ENCODE results near the gene VSNL1. TPM values are rescaled to one million over a fixed set of nuclear protein-coding genes. Genes with fewer than 3 reads are reported as not detected.

The VSNL1 gene
- total and polyA plus RNA-seq, 10 of the 15 experiments (the other 5 are each of a cell fraction or from before 2014, with no cell fraction given) = 0.04 to 0.30 (median 0.12) TPM; not detected in 4

DNA sequence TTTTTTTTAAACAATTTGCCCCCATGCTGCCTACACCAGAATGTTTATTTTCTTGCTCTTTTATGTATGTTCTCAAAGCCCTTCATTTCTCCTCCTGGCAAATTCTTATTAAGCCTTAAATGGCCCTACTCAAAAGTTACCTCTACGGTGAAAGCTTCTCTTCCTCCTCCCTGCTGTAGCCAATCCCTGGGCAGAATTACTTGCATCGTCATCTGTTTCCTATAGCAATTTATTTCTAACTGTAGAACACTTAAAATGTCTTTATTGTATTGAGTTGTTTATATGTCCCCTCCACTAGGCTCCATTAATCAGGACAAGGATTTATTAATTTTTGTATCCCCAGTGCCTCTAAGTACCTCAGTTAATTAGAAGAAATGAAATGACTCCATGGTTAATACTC, 19.7 kb upstream of the VSNL1 start:
- no peaks in the 10 kb centered on the region for H3K36me3 ChIP-seq (ENCODE audit: control insufficient read depth in 2 of 2, insufficient read depth in 2 of 2, low read length in 1 of 2)
- H4K20me1 ChIP-seq (ENCODE audit: control insufficient read depth, insufficient read depth) = no peaks in the 10 kb centered on the region
- in situ Hi-C loops (cut with MboI) = no loop called here
- H3K4me1 ChIP-seq (ENCODE audit: control insufficient read depth, insufficient read depth, low read length) = peaks cover 5% of the 10 kb centered on the region; the same call in 1 of the 2 replicates
- CTCF ChIA-PET = no interaction called here
- RAD21 ChIA-PET (ENCODE audit: unreplicated experiment) = interaction anchor here (0.7 kb wide), 1 partner anchor 53 kb away, joined by 5 read pairs; no protein-coding TSS in a partner anchor
- SMC1A ChIA-PET (ENCODE audit: uncharacterized antibody, unreplicated experiment) = interaction anchor here (0.7 to 1.4 kb wide), 4 partner anchors 41 to 188 kb away, joined by 3 to 6 read pairs (median 4); no protein-coding TSS in a partner anchor
- no peak overlapping the region for H3K9ac ChIP-seq (ENCODE audit: control insufficient read depth, insufficient read depth, low read length)
- intact Hi-C loops (cut with micrococcal nuclease; ENCODE audit: unreplicated experiment) = no loop called here
- H3K9me3 ChIP-seq (replicated peaks; ENCODE audit: control insufficient read depth, insufficient read depth, low read length) = no peaks in the 10 kb centered on the region
- POLR2A ChIA-PET = interaction anchor here (0.7 kb wide), 1 partner anchor 279 kb away, joined by 3 read pairs; no protein-coding TSS in a partner anchor
- no peak overlapping the region for H3K4me2 ChIP-seq (ENCODE audit: control insufficient read depth, insufficient read depth)
- no peak overlapping the region for H3K4me3 ChIP-seq
- WGBS (ENCODE audit: insufficient coverage, insufficient replicate concordance, low lambda C conversion rate, missing lambda C conversion rate) = 3% methylated on average over 2 of the region's 2 CpGs
- H3K79me2 ChIP-seq (ENCODE audit: control insufficient read depth, insufficient read depth, low read length) = no peaks in the 10 kb centered on the region
- ATAC-seq (peak; percentile 52), FAIRE-seq (no peak), DNase-seq (ENCODE audit: low read depth, low spot score) (no peak)
- TF ChIP-seq CREB1 (IDR thresholded peaks at IDR 0.05; ENCODE audit: low read depth) = peak; percentile 78
- TF ChIP-seq TCF7 (IDR thresholded peaks at IDR 0.05; ENCODE audit: borderline replicate concordance) = no peak
- no peak for TF ChIP-seq PAX5 (IDR thresholded peaks at IDR 0.05; ENCODE audit: borderline replicate concordance, low read depth, low read length)
- peak; percentile 62 for TF ChIP-seq CREM (IDR thresholded peaks at IDR 0.05; ENCODE audit: low read depth)
- peak; percentile 96 for TF ChIP-seq RFX5 (IDR thresholded peaks at IDR 0.05; ENCODE audit: low read depth, low read length)
- H3K27ac ChIP-seq (ENCODE audit: control insufficient read depth, insufficient read depth) = no peak overlapping the region
- H3K27me3 ChIP-seq (replicated peaks in 1 of 2; ENCODE audit: control insufficient read depth in 2 of 2, insufficient read depth in 2 of 2, low read length in 1 of 2) = no peaks in the 10 kb centered on the region
- no peak overlapping the region for H2AFZ ChIP-seq (ENCODE audit: control insufficient read depth, low read depth, low read length)
- no TSS peak for BruUV-seq (replicated peaks)

DNA sequence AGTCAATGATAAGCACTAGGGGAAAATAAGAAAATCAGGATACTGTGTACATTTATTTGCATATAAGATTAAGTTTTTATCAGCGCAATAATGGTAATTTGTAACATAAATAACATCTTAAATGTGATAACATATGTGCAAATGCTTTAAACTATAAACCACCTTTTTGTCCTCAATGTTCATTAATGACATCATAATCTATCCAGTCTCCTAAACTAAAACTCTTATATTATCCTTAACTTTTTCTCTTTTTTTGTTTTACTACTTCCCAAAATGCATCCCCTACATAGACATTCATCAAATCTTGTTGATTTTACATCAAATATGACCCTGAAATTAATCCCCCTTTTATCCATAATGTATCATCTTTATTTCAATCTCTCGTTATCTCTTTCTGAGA, 18.9 kb upstream of the VSNL1 start:
- Histone ChIP-seq H4K20me1 (ENCODE audit: control insufficient read depth, insufficient read depth) (no peaks in the 10 kb centered on the region), H3K9me3 (replicated peaks; ENCODE audit: control insufficient read depth, insufficient read depth, low read length) (no peaks in the 10 kb centered on the region), H3K4me3 (no peak overlapping the region), H3K27me3 (replicated peaks in 1 of 2; ENCODE audit: control insufficient read depth in 2 of 2, insufficient read depth in 2 of 2, low read length in 1 of 2) (no peaks in the 10 kb centered on the region), H3K36me3 (ENCODE audit: control insufficient read depth in 2 of 2, insufficient read depth in 2 of 2, low read length in 1 of 2) (no peaks in the 10 kb centered on the region), H3K27ac (ENCODE audit: control insufficient read depth, insufficient read depth) (no peak overlapping the region), H2AFZ (ENCODE audit: control insufficient read depth, low read depth, low read length) (no peak overlapping the region), H3K4me1 (ENCODE audit: control insufficient read depth, insufficient read depth, low read length) (peaks cover 5% of the 10 kb centered on the region; the same call in 1 of the 2 replicates), H3K9ac (ENCODE audit: control insufficient read depth, insufficient read depth, low read length) (no peak overlapping the region), H3K79me2 (ENCODE audit: control insufficient read depth, insufficient read depth, low read length) (no peaks in the 10 kb centered on the region), H3K4me2 (ENCODE audit: control insufficient read depth, insufficient read depth) (no peak overlapping the region)
- SMC1A ChIA-PET (ENCODE audit: uncharacterized antibody, unreplicated experiment) = interaction anchor here (1.6 to 1.8 kb wide), 2 partner anchors 13 to 41 kb away, joined by 4 read pairs; no protein-coding TSS in a partner anchor
- RAD21 ChIA-PET (ENCODE audit: unreplicated experiment) = no interaction called here
- ATAC-seq = no peak
- TF ChIP-seq BMI1 (IDR thresholded peaks at IDR 0.05; ENCODE audit: borderline replicate concordance) (no peak), KLF5 (IDR thresholded peaks at IDR 0.05; ENCODE audit: partially characterized antibody) (no peak), FOXK2 (IDR thresholded peaks at IDR 0.05) (no peak), ZNF274 (IDR thresholded peaks at IDR 0.05; ENCODE audit: insufficient read depth, insufficient read length) (no peak), MXI1 (IDR thresholded peaks at IDR 0.05; ENCODE audit: low read depth, low read length) (no peak), STAT3 (IDR thresholded peaks at IDR 0.05; ENCODE audit: low read depth, low read length) (no peak), RFX5 (IDR thresholded peaks at IDR 0.05; ENCODE audit: low read depth, low read length) (no peak), HDAC6 (IDR thresholded peaks at IDR 0.05; ENCODE audit: unreplicated experiment) (no peak), STAT1 (conservative IDR thresholded peaks at IDR 0.05) (no peak), IKZF1 (conservative IDR thresholded peaks at IDR 0.05) (no peak)
- in situ Hi-C loops (cut with MboI) = no loop called here
- POLR2A ChIA-PET = no interaction called here
- CTCF ChIA-PET = no interaction called here
- DNase-seq (ENCODE audit: low read depth, low spot score) = no peak
- BruUV-seq (replicated peaks) = no TSS peak
- FAIRE-seq = no peak
- WGBS (ENCODE audit: insufficient coverage, insufficient replicate concordance, low lambda C conversion rate, missing lambda C conversion rate) = 41% methylated on average over 2 of the region's 2 CpGs
- intact Hi-C loops (cut with micrococcal nuclease; ENCODE audit: unreplicated experiment) = no loop called here

Measured in GM12878 (cell line).